Osteoblast (primary cell): ENCODE results near the gene ME3. TPM values are rescaled to one million over a fixed set of nuclear protein-coding genes. Genes with fewer than 3 reads are reported as not detected.
A peak's percentile ranks its signal among the peaks of the same experiment; 100 is the strongest.

Experiments used
- DNase-seq: peaks from one replicate; pipeline ENCODE4 v3.0.0; 2011; ENCODE audit warnings: low spot score, mixed read lengths; ENCODE audit not compliant: insufficient read length; ENCODE audit errors: missing footprints
- H2AFZ ChIP-seq: 2 replicates; pipeline ENCODE4 v1.6.0; 2011; ENCODE audit warnings: mild to moderate bottlenecking, low read length
- H3K27ac ChIP-seq: 2 replicates; pipeline ENCODE4 v1.5.1; 2011; ENCODE audit warnings: mild to moderate bottlenecking, low read depth, low read length, moderate library complexity
- H3K27me3 ChIP-seq: 2 replicates; pipeline ENCODE4 v1.6.0; 2012; ENCODE audit warnings: mild to moderate bottlenecking, control low read depth, inconsistent platforms, low read length, moderate library complexity; ENCODE audit not compliant: insufficient read depth
- H3K36me3 ChIP-seq: 2 replicates; pipeline ENCODE4 v1.5.1; 2011; ENCODE audit warnings: mild to moderate bottlenecking, low read length, control low read depth, moderate library complexity; ENCODE audit not compliant: insufficient read depth
- H3K4me1 ChIP-seq: 2 replicates; pipeline ENCODE4 v1.5.1; 2011; ENCODE audit warnings: mild to moderate bottlenecking, low read length, control low read depth, moderate library complexity; ENCODE audit not compliant: insufficient read depth
- H3K4me2 ChIP-seq: 2 replicates; pipeline ENCODE4 v1.6.0; 2011; ENCODE audit warnings: mild to moderate bottlenecking, low read length; ENCODE audit not compliant: insufficient read depth
- H3K4me3 ChIP-seq: fragments of 200-600 bp; sonication (generic); 3 replicates; pipeline ENCODE4 v1.5.1; 2012; ENCODE audit warnings: mild to moderate bottlenecking, low read length, inconsistent platforms; ENCODE audit not compliant: insufficient read depth
- H3K79me2 ChIP-seq: 2 replicates; pipeline ENCODE4 v1.6.0; 2012; ENCODE audit warnings: mild to moderate bottlenecking, low read length, control low read depth, inconsistent platforms; ENCODE audit not compliant: insufficient read depth
- H3K9me3 ChIP-seq: 2 replicates; pipeline ENCODE4 v1.5.1; 2011; ENCODE audit warnings: low read depth, low read length, control low read depth
- H4K20me1 ChIP-seq: 2 replicates; pipeline ENCODE4 v1.6.0; 2012; ENCODE audit warnings: mild to moderate bottlenecking, low read length, control low read depth; ENCODE audit not compliant: insufficient read depth
- CTCF ChIP-seq: IDR thresholded peaks from 2 replicates; pipeline ENCODE4 v1.5.1; 2011; ENCODE audit warnings: mild to moderate bottlenecking, low read depth, low read length, moderate library complexity; ENCODE audit errors: extremely low read depth
- total RNA-seq: library from RNA; depleted of rRNA; stranded (reverse); fragments of >200 nt; gene quantifications from 2 replicates; pipeline ENCODE4 v1.2.3, GENCODE V29; 2012

Gene ME3
- total RNA-seq, 1 donor: 70.9 TPM

- H3K4me2 ChIP-seq: peak overlapping the region; percentile 26
- DNase-seq: peak; percentile 88
Measured at GRCh38 chr11:86477495-86478155, 194.8 kb downstream of the ME3 start.

GRCh38 chr11:86476109-86476861, 196.1 kb downstream of the ME3 start:
- no peak for TF ChIP-seq CTCF
- H3K4me3 ChIP-seq: no peak overlapping the region
- H3K4me2 ChIP-seq: peak overlapping the region; percentile 9
- peaks cover 18% of the 10 kb centered on the region for H3K4me1 ChIP-seq
- DNase-seq: no peak
- H3K27me3 ChIP-seq: no peaks in the 10 kb centered on the region
- H4K20me1 ChIP-seq: no peaks in the 10 kb centered on the region
- no peaks in the 10 kb centered on the region for H3K9me3 ChIP-seq
- H3K79me2 ChIP-seq: no peaks in the 10 kb centered on the region
- no peak overlapping the region for H2AFZ ChIP-seq
- no peak overlapping the region for H3K27ac ChIP-seq
- no peaks in the 10 kb centered on the region for H3K36me3 ChIP-seq

More at GRCh38 chr11:86477495-86478155, 194.8 kb downstream of the ME3 start:
- H2AFZ ChIP-seq: no peak overlapping the region
- no peaks in the 10 kb centered on the region for H3K36me3 ChIP-seq
- no peak overlapping the region for H3K4me3 ChIP-seq
- H3K9me3 ChIP-seq: no peaks in the 10 kb centered on the region
- TF ChIP-seq CTCF: no peak
- H3K4me1 ChIP-seq: peaks cover 18% of the 10 kb centered on the region
- no peaks in the 10 kb centered on the region for H4K20me1 ChIP-seq
- H3K27ac ChIP-seq: peak overlapping the region; percentile 12
- no peaks in the 10 kb centered on the region for H3K79me2 ChIP-seq
- H3K27me3 ChIP-seq: no peaks in the 10 kb centered on the region

- H4K20me1 ChIP-seq: no peaks in the 10 kb centered on the region
- H3K9me3 ChIP-seq: no peaks in the 10 kb centered on the region
- no peak for TF ChIP-seq CTCF
- no peak overlapping the region for H2AFZ ChIP-seq
- peaks cover 18% of the 10 kb centered on the region for H3K4me1 ChIP-seq
- no peak overlapping the region for H3K27ac ChIP-seq
- no peaks in the 10 kb centered on the region for H3K36me3 ChIP-seq
- DNase-seq: no peak
- H3K4me2 ChIP-seq: no peak overlapping the region
- no peaks in the 10 kb centered on the region for H3K27me3 ChIP-seq
- no peak overlapping the region for H3K4me3 ChIP-seq
- H3K79me2 ChIP-seq: no peaks in the 10 kb centered on the region
Measured at GRCh38 chr11:86475027-86475426, 197.4 kb downstream of the ME3 start.

GRCh38 chr11:86473991-86474833, 198.2 kb downstream of the ME3 start:
- no peak overlapping the region for H3K4me2 ChIP-seq
- no peak for TF ChIP-seq CTCF
- no peaks in the 10 kb centered on the region for H3K36me3 ChIP-seq
- DNase-seq: peak; percentile 71
- peaks cover 18% of the 10 kb centered on the region for H3K4me1 ChIP-seq
- no peak overlapping the region for H3K4me3 ChIP-seq
- H3K27ac ChIP-seq: peak overlapping the region; percentile 25
- no peaks in the 10 kb centered on the region for H3K9me3 ChIP-seq
- no peaks in the 10 kb centered on the region for H3K27me3 ChIP-seq
- H4K20me1 ChIP-seq: no peaks in the 10 kb centered on the region
- H2AFZ ChIP-seq: peak overlapping the region; percentile 50
- H3K79me2 ChIP-seq: no peaks in the 10 kb centered on the region
